GM21423 (cell line): ENCODE results near the gene CHD2.
"Not testable (repeated sequence)": the region's sequence is repeated elsewhere in the genome, so short reads cannot be mapped to it uniquely, and the experiment has no call there.

Experiments used
- ATAC-seq: cut with Tn5 transposase; IDR thresholded peaks from one replicate; pipeline ENCODE4 v1.9.1; 2021; ENCODE audit warnings: mild to moderate bottlenecking, moderate library complexity; ENCODE audit not compliant: unreplicated experiment

CHD2 gene

DNA sequence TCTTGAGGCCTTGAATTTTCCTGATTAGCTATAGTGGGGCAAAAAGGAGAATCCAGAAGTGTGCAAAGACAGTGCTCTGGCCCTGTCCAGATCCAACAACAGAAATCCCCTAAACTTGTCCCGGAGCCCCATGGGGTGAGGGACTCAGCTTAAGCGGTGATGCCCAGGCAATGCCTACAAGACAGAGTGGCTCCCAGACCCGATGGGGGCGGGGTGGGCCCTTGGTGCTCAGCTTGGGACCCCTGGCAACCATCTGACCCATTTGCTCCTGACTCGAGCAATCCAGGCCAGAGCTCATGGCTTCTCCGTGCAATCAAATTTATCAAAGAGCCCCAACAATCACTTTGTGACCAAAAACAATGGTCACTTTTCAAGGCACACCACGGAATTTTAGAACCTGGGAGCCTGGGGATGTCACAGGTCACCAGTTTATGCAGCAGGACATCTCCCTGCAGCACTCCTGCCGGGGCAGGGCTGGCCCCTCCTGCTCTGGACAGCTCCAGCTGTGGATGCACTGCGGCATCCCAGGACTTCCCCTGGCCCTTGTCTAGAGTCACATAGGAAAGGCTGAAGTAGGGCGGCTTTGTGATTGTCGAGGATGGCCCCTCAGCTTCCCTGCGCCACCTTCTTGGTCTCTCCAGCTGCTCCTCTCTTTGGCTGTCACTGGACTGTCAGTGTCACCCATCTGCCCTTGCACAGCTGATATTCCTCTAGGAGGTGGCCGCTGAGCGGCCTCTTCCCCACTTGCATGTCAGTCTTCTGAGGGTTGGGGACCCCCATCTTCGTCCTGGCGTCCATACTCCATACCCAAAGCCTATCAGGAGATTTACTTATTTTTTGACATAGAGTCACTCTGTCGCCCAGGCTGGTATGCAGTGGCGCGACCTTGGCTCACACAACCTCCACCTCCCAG is 160.5 kb downstream of the CHD2 start:
- no peak for ATAC-seq

DNA sequence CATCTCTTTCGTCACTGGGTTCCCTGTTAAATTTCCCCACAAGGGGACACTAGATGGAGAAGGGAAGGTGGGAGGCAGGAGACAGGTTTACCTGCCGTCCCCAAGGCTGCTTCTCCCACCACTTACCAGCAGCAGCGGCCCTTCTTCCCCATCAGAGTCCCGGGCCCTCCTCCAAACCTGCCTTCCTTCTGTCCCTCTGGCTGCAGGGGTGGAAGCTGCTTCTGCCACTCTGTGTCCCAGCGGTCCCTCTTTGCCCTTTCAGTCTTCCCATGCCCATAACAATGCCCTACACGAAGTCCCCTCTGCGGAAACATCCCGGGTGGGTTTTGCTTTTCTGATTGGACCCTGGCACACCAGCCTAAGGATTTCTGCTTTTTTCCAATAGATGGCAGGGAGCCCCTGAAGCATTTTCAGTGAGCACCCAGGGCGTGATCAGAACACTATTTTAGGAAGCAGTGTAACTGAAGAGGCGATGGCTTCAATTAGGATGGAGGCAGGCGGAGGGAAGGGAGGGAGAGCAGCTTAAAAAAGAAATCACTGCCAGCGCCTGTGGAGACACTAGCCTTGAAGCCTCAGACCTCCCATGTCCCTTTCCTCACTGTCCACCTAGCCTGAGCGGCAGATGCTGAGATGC is 162.6 kb downstream of the CHD2 start:
- ATAC-seq: not testable (repeated sequence)

DNA sequence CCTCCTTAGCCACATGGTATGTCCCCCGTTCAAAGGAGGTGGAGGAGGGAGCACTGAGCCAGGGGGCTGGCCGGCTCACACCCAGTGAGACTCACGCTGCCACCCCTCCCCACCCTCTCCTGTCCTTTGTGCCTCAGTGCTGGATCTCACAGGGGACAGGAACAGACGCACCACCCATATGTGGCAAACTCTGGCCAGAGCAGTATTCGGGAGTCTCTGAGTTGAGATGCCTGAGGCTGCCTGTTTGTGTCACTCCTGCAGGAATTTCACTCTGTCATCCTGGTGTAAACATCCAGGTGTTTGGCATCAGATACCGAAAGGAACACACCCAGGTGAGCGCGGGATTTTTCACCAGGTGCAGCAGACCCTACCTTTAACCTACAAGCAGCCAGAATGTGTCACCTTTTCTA is 163.1 kb downstream of the CHD2 start:
- no peak for ATAC-seq

DNA sequence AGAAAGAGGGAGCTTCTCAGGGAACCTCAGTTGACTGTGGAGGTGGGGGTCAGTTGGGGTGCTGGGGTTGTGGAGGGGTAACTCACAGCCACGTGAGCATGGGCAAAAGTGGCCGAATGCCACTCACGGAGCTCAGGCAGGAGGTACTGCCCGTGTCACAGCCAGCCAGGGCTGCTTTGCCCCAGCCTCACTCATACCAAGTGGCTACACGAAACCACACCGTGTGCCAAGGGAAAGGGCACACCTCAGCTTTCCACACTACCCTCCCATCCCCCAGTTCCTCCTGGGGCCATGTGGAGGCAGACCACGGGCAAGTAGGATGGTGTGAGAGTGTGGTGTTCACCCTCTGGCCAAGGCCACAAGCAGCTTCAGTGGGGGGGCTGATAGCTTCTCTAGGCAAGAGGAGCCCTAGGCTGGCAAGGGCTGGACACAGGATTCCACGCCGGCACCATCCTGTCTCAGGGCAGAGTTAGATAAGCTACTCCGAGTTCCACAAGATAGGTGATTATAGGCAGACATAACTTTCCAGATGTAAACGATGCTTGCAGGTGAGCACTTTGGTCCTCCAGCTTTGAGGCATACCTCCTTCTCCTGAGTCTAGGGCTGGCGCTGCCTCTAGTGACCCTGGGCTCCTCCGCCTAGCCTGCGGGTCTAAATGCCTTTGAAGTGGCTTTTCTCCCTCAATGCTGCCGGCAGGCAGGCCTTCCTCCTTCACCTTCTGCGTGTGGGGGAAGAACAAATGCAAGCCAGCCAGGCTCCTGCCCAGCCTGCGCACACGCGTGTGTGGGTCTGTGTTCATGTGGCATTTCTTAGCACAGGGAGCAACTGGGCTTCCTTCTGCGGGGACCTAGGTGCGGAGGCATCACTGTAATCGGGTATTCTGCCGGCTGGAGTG is 163.9 kb downstream of the CHD2 start:
- no peak for ATAC-seq

DNA sequence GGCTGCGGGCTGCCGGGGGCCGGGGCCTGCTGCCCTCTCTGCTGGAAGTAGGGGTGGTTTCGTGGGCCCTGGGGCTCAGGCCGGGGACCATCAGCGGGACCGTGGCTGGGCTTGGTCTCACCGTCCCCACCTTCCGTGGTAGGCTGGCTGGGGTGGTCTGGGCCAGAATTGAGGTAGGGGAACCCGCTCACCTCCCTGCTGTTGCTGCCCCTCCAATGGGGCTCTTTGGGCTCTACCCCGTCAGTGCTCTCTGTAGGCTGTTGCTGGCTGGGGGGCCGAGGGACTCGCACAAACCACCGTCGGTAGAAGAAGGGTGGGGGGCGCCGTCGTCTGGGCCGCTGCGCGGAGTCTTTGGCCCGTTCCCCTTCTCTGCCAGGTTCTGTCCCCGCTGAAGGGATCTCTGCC is 165.5 kb downstream of the CHD2 start:
- ATAC-seq: no peak

DNA sequence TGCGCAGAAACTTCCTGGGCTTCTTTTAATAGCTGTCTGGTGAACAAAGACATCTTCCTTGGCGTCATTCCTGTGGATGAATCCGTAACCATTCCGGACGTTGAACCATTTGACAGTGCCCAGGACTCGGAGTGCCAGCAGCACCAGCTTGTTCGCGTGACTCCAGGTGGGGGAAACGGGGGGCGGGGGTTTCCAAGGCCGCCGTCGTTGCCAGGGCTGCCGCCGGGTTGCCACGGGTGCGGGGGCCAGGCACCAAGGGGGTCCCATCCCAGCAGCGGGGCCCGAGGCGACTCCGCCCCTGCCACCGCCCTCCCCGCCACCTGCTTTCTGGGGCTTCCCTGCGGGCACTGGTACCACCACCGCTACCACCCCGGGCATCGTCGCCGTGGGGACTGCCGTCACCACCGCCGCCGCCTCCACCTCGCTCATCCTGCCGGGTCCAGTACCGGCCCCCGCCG is 166.1 kb downstream of the CHD2 start:
- no peak for ATAC-seq

DNA sequence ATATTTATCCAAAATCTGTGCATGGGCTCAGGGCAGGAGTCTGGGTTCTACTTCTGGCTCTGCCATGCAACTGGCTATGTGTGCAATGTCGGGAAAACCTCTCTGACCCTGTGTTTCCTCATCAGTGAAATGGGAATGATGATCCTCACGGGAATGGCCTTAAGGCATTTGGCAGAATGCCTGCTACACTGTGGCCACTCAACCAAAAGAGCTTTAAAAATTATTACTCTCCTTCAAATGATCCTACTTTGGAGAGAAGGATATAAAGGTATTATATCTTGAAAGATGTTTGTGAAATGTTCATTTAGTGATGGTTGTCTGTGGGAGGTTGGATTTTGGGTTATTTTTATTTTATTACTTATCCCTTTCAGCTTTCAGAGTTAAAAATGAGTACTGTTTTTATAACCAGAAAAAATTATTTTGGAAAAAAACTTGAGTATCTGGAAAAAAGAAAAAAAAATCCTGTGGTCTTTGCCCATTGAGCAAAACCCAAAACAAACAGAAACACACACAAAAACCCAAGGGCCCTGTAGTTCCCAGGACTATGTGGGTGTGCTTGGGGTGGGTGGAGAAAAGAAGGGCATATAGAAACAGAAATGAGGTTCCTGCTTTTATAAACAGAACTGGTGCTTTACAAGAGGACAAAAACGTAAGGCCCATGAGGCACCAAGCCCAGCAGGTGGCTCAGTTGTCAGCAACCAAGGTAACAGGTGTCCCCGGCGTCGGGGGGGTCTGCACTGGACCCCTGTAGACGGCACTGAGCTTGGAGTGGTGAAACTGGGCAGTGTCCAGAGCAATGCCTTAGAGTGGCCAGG is 166.9 kb downstream of the CHD2 start:
- ATAC-seq: no peak

DNA sequence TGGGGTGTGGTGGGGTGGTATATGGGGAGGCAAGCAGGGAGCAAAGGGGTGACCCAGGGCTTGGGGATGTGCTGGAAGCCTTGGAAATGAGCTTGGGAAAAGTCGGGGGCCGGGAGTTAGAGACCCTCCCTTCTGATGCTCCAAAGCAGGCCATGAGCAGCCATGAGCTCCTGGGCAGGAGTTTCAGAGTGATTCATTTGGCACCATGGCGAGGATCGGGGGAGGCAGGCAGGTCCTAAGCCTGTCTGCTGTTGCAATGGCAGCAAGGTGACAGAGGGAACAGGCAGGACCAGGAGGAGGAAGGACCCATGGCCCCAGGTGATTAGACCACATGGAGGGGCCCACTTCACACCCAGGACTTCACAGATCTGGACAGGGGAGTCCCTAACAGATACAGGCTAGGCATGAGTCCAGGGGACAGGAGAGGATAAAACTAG is 167.5 kb downstream of the CHD2 start:
- ATAC-seq: no peak

DNA sequence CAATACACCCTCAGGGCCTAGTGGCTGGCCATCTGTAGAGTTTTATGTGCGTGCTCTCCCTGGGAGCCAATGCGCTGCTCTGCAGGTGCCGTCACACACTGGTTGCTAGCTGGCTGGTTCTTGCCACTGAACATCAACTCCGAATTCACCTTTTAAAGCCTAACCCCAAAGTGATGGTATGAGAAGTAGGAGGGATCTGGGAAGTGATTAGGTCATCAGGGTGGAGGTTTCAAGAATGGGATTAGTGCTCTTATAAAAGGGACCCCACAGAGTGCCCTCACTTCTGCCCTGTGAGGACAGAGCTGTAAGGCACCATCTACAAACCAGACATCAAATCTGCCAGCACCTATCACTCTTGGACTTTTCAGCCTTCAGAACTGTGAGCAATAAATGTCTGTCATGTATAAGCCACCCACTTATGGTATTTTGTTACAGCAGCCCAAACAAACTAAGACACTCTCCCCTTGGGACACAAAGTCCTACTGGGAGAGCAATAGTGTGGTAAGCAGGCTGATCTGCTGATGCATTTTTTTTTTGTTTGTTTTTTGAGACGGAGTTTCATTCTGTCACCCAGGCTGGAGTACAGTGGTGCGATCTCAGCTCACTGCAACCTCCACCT is 168.6 kb downstream of the CHD2 start:
- ATAC-seq: no peak

DNA sequence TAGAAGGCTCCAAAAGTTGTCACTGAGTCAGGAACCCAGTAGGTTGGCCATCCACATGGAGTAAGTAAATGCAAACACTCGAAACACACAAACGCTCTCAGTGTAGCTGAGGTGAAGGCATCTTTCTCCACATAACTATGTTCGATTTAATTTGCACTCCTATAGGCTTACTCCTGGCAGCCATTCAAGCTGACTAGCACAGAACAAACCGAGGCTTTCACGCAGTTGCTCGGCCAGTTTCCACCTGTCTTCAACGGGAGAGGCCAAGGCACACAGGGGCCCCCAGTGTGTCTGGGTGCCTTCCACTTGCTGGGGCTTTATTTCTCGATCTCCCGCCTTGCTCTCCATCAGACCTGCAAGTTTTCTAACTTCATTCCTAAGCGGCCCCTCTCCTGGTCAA is 170.0 kb downstream of the CHD2 start:
- ATAC-seq: no peak

DNA sequence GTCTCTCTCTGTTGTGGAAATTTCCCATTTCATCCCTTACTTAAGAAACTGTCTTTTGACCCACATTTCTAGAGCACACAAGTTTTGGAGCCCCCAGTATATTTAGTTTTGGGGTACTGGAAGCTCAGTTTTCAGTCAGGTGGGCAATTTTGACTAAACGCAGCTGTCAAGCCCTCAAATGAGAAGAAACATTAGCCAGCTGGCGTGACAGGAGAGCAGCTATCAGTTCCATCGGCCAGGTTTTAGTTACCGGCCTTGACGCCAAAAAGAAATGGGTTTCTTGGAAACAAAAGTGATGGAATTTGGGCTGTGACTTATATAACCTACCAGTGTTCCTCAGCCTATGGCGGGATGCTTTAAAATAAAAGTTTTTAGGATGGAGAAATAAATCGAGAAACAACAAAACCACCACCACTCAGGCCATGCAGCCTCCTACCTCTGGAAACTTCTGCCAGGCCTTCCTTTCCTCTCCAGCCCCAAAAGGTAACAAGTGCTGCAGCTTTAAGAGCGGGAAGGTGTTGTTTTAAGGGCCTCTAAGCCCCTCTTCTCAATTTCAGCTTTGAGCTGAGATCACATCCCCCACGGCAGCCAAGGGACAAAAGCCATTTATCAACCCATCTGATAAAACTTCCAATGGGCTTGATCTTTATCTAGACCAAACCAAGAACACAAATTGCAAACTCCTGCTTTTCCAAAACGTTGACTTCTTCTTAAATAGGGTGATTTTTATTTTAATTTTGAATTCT is 170.6 kb downstream of the CHD2 start:
- no peak for ATAC-seq

DNA sequence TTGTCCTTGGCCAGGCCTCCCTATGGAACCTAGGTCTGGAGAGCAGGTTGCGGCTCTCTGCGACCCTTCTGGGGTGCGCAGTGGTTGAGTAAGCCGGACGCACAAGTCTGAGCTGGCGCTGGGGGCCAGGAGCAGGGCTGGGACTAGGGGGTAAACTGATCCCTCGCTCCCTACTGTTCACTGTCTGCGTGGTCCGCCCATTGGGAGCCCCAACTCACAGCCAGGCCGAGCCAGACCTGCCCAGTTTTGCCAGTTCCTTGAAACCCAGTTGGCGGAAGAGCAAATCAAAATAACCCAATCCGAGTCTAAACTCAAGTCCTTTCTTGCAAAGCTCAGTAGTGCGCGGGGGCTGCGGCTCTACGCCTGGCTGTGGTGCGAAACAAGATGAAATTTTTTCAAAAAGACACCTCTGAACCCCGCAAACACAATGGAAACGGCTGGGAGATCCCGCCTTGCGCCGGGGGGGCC is 171.4 kb downstream of the CHD2 start:
- ATAC-seq: no peak

DNA sequence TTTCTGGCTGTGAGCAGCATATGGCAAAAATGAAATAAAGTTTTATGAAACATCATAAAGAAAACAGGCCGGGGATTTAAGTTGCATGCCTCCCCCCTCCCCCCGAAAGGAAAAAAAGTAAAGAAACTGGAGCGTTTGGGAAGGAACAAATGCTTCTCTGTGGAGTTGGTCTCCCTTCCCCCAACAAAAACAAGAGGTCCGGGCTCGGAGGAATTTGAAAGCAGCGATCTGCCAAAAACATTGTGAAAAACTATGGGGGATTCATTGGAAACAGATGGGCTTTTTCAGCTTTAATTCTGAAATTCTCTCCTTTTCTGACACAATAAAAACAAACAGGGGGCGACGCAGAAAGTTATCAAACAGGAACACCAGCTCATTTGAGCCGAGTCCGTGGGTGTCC is 171.9 kb downstream of the CHD2 start:
- ATAC-seq: no peak

DNA sequence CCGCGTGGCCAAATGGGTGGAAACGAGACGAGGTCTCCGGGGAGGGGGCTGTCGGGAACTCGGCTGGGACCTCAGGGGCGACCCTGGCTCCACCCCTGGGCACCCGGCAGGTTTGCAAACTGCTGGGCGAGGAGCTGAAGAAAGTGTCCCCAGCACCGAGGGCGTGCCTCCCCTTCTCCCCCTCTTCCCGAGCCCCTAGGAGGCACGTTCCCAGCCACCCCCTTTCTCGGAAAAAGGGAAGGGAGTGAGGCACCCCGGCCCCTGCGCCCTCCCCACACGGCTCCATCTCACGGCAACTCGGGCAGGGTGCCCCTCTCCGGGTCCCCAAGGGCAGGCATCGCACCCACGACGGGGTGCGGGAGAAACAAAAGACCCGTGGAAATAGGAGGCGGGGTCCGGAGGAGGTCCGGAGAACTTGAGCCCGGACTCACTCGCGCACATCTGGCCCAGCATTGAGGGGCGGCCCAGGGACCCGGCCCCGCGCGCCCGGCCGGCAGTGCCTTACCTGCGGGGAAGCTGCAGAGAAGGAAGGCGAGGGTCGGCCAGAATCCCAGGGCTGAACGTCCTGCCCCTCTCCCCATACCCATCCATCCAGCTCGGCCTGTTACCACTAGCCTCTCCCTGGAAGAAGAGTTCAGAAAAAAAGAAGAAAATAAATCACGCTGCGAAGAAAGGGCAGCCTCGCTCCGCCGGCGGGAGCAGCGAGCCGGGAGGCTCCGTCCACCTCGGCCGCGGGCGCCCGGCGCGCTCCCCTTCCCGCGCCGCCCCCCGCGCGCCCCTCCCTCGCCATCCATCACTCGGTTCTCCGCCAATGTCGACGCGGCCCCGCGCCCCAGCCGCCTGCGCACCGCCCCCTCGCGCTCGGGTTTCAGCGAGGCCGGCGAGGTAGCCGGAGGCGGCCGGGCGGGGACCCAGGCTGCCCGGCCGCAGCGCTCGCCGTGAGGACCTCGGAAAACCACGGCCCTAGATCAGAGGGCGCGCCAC is 172.6 kb downstream of the CHD2 start:
- ATAC-seq: no peak

DNA sequence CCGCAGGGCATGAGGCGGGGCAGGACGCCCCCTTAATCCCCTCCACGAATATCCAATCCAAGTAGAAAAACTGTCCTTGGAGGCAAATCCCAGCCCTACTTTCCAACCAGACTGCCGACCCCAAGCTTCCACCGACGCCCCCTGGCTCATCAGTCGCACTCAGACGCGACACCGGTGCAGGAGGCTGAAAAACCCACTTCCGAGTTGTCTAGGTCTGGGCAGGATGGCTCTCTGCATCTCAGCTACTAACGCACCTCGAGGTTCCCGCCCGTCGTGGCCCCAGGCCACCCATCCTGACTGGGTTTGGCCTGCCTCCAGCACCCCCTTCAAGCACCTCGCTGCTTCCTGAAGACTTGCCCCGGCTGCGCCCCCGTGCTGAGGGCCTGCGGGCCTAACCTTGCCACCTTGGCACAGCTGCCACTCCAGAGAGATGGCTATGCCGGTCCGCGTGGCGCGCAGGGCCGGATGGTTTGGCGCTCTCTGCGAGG is 173.4 kb downstream of the CHD2 start:
- no peak for ATAC-seq

DNA sequence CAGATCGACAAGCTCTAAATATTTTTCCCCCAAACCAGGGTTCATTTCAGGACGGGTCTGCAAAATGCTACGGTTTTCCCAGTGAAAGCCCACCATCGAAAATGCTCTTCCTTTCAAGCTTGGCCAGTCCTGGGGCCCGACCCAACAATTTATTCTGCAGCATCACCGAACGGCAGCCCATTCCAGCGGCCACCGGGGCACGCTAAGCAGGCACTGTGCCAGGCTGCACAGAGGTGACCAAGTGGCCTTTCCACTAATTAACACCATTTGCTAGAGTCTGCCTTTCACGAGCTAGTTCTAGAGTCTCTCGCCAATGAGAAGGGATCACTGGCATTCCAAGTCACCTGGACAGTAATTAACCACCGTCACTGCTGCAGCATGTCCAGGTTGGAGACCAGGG is 174.5 kb downstream of the CHD2 start:
- no peak for ATAC-seq

DNA sequence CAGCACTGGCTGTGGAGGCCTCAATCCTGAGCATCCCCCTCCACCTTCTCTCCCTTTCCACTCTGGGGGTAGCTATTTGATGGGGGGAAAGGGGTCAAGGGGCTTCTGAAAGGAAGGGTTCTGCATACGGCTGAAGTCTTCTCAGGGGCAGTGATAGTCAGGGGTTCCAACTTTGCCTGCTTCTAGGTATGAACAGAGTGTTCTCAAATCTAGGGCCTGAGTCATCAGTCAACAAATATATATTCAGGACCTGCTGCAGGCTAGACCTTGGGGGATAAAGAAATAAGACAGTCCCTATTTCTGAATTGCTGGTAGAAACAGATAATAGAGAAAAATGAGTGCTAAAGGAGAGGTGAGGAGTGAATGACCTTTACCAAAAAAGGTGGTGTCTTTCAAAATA is 176.1 kb downstream of the CHD2 start:
- ATAC-seq: no peak

DNA sequence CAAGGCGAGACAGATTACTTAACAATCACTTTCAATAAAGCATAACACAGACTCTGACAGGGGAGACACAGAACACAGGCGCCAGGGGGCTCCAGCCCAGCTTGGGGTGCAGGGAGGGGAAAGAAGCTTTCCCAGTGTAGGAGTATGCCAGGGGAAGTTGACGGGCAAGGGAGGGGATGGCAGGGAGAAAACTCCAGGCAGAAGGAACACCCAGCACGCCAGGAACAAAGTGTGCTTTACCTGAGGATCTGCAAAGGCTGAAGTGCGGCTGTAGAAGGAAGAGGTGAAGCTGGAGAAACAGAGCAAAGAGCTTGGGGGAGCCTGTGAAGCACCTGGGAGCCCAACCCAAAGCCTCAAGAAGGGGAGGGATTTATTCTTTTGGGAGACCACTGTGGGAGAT is 176.8 kb downstream of the CHD2 start:
- no peak for ATAC-seq
